B cell (primary cell): ENCODE measurements around the gene SFXN4. TPM values are rescaled to one million over a fixed set of nuclear protein-coding genes. Genes with fewer than 3 reads are reported as not detected.

Experiments
- ATAC-seq: fragments of 200-7000 bp; cut with Tn5 transposase; one replicate; pipeline ENCODE4 v1.10.0; 2021; ENCODE audit warnings: low read depth, mild to moderate bottlenecking, moderate number of reproducible peaks, moderate library complexity
- CTCF ChIA-PET: fragments of 350-600 bp; sonication (Branson Sonifier 250); formaldehyde crosslinking; loops from one replicate; lab custom pipeline; 2021; ENCODE audit warnings: antibody characterized with exemption, inconsistent platforms; lab: Charles Lee
- POLR2A ChIA-PET: fragments of 350-600 bp; sonication (Branson Sonifier 250); formaldehyde crosslinking; loops from one replicate; lab custom pipeline; 2021; ENCODE audit warnings: antibody characterized with exemption; lab: Charles Lee
- DNase-seq: peaks from one replicate; pipeline ENCODE4 v3.0.0; 2013
- H2AFZ ChIP-seq: 2 replicates; pipeline ENCODE4 v1.6.1; 2012; ENCODE audit warnings: mild to moderate bottlenecking, low read depth, low read length; ENCODE audit not compliant: insufficient read depth, poor library complexity, severe bottlenecking
- H3K27ac ChIP-seq, 2 donors: 1 replicate in 1 of 2; 2 replicates in 1 of 2; pipeline ENCODE4 v1.5.1; 2012 to 2013; ENCODE audit warnings: low read length in 2 of 2, mild to moderate bottlenecking in 2 of 2, moderate library complexity in 1 of 2
- H3K27me3 ChIP-seq, 4 experiments: fragments of 200-600 bp in 1 of 4; sonication (generic) in 1 of 4; replicated peaks in 1 of 4; 1 replicate in 2 of 4; 2 replicates in 2 of 4; pipeline versions ENCODE4 v1.6.1 to v1.7.0; 2013 to 2016; ENCODE audit warnings: low read length in 3 of 4, mild to moderate bottlenecking in 2 of 4, mixed read lengths in 1 of 4, moderate library complexity in 1 of 4; ENCODE audit not compliant: insufficient read depth in 4 of 4, control insufficient read depth in 3 of 4; ENCODE audit errors: control extremely low read depth in 1 of 4
- H3K36me3 ChIP-seq, 2 experiments: replicated peaks in 1 of 2; 1 replicate in 1 of 2; 2 replicates in 1 of 2; pipeline versions ENCODE4 v1.6.1 to v1.7.1; 2013; ENCODE audit warnings: low read length in 1 of 2; ENCODE audit not compliant: insufficient read depth in 2 of 2, control insufficient read depth in 1 of 2; ENCODE audit errors: control extremely low read depth in 1 of 2, extremely low read depth in 1 of 2
- H3K4me1 ChIP-seq, 2 donors: fragments of 200-600 bp in 1 of 2; sonication (generic) in 1 of 2; 1 replicate in 1 of 2; 2 replicates in 1 of 2; pipeline versions ENCODE4 v1.5.1 to v1.6.1; 2013 to 2017; ENCODE audit warnings: low read length in 2 of 2; ENCODE audit not compliant: control insufficient read depth in 2 of 2, insufficient read depth in 2 of 2
- H3K4me2 ChIP-seq: replicated peaks from 2 replicates; pipeline ENCODE3; 2012; ENCODE audit warnings: mild to moderate bottlenecking, low read depth, low read length; ENCODE audit not compliant: poor library complexity, severe bottlenecking
- H3K4me3 ChIP-seq, 5 experiments: fragments of 200-600 bp in 1 of 5; sonication (generic) in 1 of 5; 1 replicate in 3 of 5; 2 replicates in 2 of 5; pipeline versions ENCODE4 v1.5.1 to v1.7.0; 2011 to 2016; ENCODE audit warnings: low read length in 4 of 5, mild to moderate bottlenecking in 4 of 5, low read depth in 2 of 5, control low read depth in 1 of 5, moderate library complexity in 1 of 5; ENCODE audit not compliant: insufficient read depth in 1 of 5; ENCODE audit errors: control extremely low read depth in 1 of 5, extremely low read depth in 1 of 5
- H3K79me2 ChIP-seq: fragments of 200-600 bp; sonication (generic); one replicate; pipeline ENCODE4 v1.6.0; 2016; ENCODE audit warnings: low read length; ENCODE audit not compliant: control insufficient read depth, insufficient read depth
- H3K9ac ChIP-seq: fragments of 200-600 bp; sonication (generic); 2 replicates; pipeline ENCODE4 v1.6.1; 2017; ENCODE audit warnings: mild to moderate bottlenecking, low read length, moderate library complexity
- H3K9me3 ChIP-seq, 3 donors: one replicate each; pipeline versions ENCODE4 v1.6.1 to v1.7.1; 2013; ENCODE audit warnings: low read length in 2 of 3; ENCODE audit not compliant: control insufficient read depth in 2 of 3, insufficient read depth in 1 of 3; ENCODE audit errors: control extremely low read depth in 1 of 3
- H4K20me1 ChIP-seq: 2 replicates; pipeline ENCODE4 v1.6.0; 2012; ENCODE audit warnings: mild to moderate bottlenecking, low read length; ENCODE audit not compliant: insufficient read depth, control insufficient read depth, poor library complexity, severe bottlenecking
- H3K27ac Mint-ChIP-seq: one replicate; pipeline ENCODE4 v1.8.0; 2021; ENCODE audit warnings: mixed read lengths
- H3K27me3 Mint-ChIP-seq: one replicate; pipeline ENCODE4 v1.8.0; 2021; ENCODE audit warnings: mixed read lengths
- H3K4me1 Mint-ChIP-seq: one replicate; pipeline ENCODE4 v1.8.0; 2021; ENCODE audit warnings: mixed read lengths
- H3K4me3 Mint-ChIP-seq: one replicate; pipeline ENCODE4 v1.8.0; 2021; ENCODE audit warnings: mixed read lengths
- H3K9me3 Mint-ChIP-seq: one replicate; pipeline ENCODE4 v1.8.0; 2022; ENCODE audit warnings: mixed read lengths; ENCODE audit not compliant: insufficient read depth
- CTCF ChIP-seq: fragments of 200-600 bp; IDR thresholded peaks from one replicate; pipeline ENCODE4 v1.8.0; 2022; ENCODE audit warnings: antibody characterized with exemption, mild to moderate bottlenecking
- EZH2 ChIP-seq: IDR thresholded peaks from 2 replicates; pipeline ENCODE4 v1.6.1; 2012; ENCODE audit warnings: borderline replicate concordance, low read depth, mild to moderate bottlenecking, moderate library complexity, low read length; ENCODE audit not compliant: insufficient read depth, poor library complexity, severe bottlenecking
- WGBS: methylation state at CpG from one replicate; pipeline ENCODE4 v1.1.5; 2013; ENCODE audit warnings: missing lambda C conversion rate; ENCODE audit not compliant: insufficient coverage; 5-methylcytosine and 5-hydroxymethylcytosine counted together
- intact Hi-C: fragments of 100-400 bp; cut with micrococcal nuclease; formaldehyde crosslinking; loops from one replicate; pipeline ENCODE4 v1.10.0; 2022
- polyA plus RNA-seq: library from polyadenylated mRNA; depleted of rRNA; stranded (reverse); fragments of >200 nt; gene quantifications from 2 replicates; pipeline ENCODE4 v1.2.3, GENCODE V29; 2012
- total RNA-seq, 2 donors: library from RNA; stranded (reverse); fragments of 120-200 nt in 1 of 2; gene quantifications; 1 replicate in 1 of 2; 2 replicates in 1 of 2; pipeline versions ENCODE4 v1.2.3 to v1.2.4, GENCODE V29; 2013 to 2022

The SFXN4 gene
- total and polyA plus RNA-seq, 2 donors (not counting 1 experiment from before 2014, with no cell fraction given) = 9.8 to 15.4 TPM

GRCh38 chr10:119103241-119103902, 62.1 kb downstream of the SFXN4 start:
- DNase-seq (no peak), ATAC-seq (no peak)
- intact Hi-C loops = loop anchor here (2.0 to 5.0 kb wide), 3 partner anchors 75 to 769 kb away; partner anchors contain the start of genes BAG3, MCMBP and PRDX3
- TF ChIP-seq CTCF = no peak
- TF ChIP-seq EZH2 = no peak
- Histone ChIP-seq H2AFZ (peak overlapping the region; percentile 20), H3K4me2 (peak overlapping the region; percentile 9), H3K9me3 (no peaks in the 10 kb centered on the region), H3K9ac (no peak overlapping the region), H3K27me3 (no peaks in the 10 kb centered on the region), H3K4me3 (no peak overlapping the region), H3K4me1 (peaks cover 6 to 12% of the 10 kb centered on the region in 2 donors), H3K79me2 (peaks cover 7% of the 10 kb centered on the region), H4K20me1 (peaks cover 8% of the 10 kb centered on the region), H3K36me3 (no peaks in the 10 kb centered on the region), H3K27ac (peak overlapping the region; percentile 2 to 4)
- no peaks in the 10 kb centered on the region for H3K9me3 Mint-ChIP-seq
- CTCF ChIA-PET = interaction anchor here (0.7 to 1.8 kb wide), 3 partner anchors 14 to 412 kb away, joined by 3 to 5 read pairs (median 3); partner anchors contain the start of gene GRK5
- H3K27ac Mint-ChIP-seq = peak overlapping the region; percentile 71
- 80% methylated on average over 6 of the region's 12 CpGs for WGBS
- peak overlapping the region; percentile 84 for H3K4me3 Mint-ChIP-seq
- peaks cover 10% of the 10 kb centered on the region for H3K4me1 Mint-ChIP-seq
- POLR2A ChIA-PET = interaction anchor here (0.7 to 2.6 kb wide), 2 partner anchors 23 to 61 kb away, joined by 4 to 10 read pairs; partner anchors contain the start of gene EIF3A
- no peaks in the 10 kb centered on the region for H3K27me3 Mint-ChIP-seq
